ENCODE results near the gene SYNDIG1L. TPM values are rescaled to one million over a fixed set of nuclear protein-coding genes. Genes with fewer than 3 reads are reported as not detected.

Gene SYNDIG1L
- total and polyA plus RNA-seq, 2 of the 13 experiments (the other 11 are each of a cell fraction or from before 2014, with no cell fraction given), result 0.04 TPM; not detected in 1

DNA sequence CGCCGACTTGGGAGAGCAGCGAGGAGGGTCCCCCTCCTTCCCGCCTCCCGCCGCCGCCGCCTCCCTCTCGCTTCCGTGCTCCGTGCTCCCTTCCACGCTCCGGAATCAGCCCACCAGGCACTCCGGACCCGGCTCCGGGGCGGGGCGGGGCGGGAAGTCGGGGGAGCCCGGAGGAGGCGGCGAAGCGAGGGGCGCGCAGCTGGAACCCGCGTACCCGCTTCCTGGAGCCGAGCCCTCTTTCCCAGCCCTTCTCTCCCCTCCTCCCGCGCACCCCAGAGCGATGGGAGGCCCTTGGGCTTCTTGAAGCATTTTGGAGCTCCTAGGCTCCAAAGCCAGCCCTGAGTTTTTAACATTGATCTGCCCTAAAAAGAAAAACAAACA is at the start of gene SYNDIG1L (continued):
- TF ChIP-seq, protein P1, sequence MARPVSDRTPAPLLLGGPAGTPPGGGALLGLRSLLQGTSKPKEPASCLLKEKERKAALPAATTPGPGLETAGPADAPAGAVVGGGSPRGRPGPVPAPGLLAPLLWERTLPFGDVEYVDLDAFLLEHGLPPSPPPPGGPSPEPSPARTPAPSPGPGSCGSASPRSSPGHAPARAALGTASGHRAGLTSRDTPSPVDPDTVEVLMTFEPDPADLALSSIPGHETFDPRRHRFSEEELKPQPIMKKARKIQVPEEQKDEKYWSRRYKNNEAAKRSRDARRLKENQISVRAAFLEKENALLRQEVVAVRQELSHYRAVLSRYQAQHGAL (CRISPR knock-in tag; IDR thresholded peaks at IDR 0.05; ENCODE audit: not compliant biosample characterization), result no peak
- TF ChIP-seq, protein P2, sequence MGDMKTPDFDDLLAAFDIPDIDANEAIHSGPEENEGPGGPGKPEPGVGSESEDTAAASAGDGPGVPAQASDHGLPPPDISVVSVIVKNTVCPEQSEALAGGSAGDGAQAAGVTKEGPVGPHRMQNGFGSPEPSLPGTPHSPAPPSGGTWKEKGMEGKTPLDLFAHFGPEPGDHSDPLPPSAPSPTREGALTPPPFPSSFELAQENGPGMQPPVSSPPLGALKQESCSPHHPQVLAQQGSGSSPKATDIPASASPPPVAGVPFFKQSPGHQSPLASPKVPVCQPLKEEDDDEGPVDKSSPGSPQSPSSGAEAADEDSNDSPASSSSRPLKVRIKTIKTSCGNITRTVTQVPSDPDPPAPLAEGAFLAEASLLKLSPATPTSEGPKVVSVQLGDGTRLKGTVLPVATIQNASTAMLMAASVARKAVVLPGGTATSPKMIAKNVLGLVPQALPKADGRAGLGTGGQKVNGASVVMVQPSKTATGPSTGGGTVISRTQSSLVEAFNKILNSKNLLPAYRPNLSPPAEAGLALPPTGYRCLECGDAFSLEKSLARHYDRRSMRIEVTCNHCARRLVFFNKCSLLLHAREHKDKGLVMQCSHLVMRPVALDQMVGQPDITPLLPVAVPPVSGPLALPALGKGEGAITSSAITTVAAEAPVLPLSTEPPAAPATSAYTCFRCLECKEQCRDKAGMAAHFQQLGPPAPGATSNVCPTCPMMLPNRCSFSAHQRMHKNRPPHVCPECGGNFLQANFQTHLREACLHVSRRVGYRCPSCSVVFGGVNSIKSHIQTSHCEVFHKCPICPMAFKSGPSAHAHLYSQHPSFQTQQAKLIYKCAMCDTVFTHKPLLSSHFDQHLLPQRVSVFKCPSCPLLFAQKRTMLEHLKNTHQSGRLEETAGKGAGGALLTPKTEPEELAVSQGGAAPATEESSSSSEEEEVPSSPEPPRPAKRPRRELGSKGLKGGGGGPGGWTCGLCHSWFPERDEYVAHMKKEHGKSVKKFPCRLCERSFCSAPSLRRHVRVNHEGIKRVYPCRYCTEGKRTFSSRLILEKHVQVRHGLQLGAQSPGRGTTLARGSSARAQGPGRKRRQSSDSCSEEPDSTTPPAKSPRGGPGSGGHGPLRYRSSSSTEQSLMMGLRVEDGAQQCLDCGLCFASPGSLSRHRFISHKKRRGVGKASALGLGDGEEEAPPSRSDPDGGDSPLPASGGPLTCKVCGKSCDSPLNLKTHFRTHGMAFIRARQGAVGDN (CRISPR knock-in tag; IDR thresholded peaks at IDR 0.05), result peak; percentile 5; the same call in 1 of the 2 replicates

DNA sequence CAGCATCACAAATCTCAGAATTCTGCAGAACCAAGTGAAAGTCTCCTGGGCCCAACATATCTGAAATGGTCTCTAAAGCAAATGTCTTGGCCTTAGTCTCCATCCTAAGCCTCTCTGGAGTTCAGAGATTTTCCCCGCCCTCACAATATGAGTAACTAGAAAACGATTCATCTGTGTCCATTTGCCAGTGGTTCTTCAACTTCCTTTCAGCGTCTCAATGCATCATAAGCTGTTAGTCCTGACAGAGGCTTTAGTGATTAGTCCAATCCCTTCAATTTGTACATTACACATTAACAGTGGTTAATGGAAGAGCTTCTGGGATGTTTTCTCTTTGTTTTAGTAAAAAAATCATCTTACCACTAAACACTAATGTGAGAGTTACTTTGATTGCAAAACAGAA is 49.7 kb upstream of the SYNDIG1L start:
- Histone ChIP-seq H3K4me3 (replicated peaks in 1 of 3; ENCODE audit: insufficient read depth in 1 of 3, low read depth in 2 of 3, low read length in 3 of 3) (no peak overlapping the region), H3K27ac (ENCODE audit: extremely low read length, insufficient read depth, low read length) (no peak overlapping the region), H3K4me1 (ENCODE audit: insufficient read depth, low read length) (no peaks in the 10 kb centered on the region), H3K4me2 (ENCODE audit: low read depth, low read length) (no peak overlapping the region), H3K27me3 (ENCODE audit: control insufficient read depth in 1 of 2, insufficient read depth in 2 of 2, low read length in 2 of 2) (no peaks in the 10 kb centered on the region), H3K79me2 (ENCODE audit: insufficient read depth, low read length) (no peaks in the 10 kb centered on the region), H2AFZ (ENCODE audit: low read length) (no peak overlapping the region), H3K36me3 (replicated peaks in 1 of 2; ENCODE audit: control insufficient read depth in 1 of 2, insufficient read depth in 2 of 2, low read length in 2 of 2) (peaks cover 11 to 55% of the 10 kb centered on the region in 2 experiments), H3K9me3 (ENCODE audit: low read length) (no peaks in the 10 kb centered on the region), H4K20me1 (ENCODE audit: insufficient read depth, low read length) (no peaks in the 10 kb centered on the region), H3K9ac (ENCODE audit: insufficient read depth, low read depth, low read length) (no peak overlapping the region)
- TF ChIP-seq PTBP1 (IDR thresholded peaks at IDR 0.05; ENCODE audit: low read depth, low read length, poor library complexity, severe bottlenecking), result no peak
- no peak for TF ChIP-seq ZNF468 (CRISPR knock-in tag; IDR thresholded peaks at IDR 0.05)
- TF ChIP-seq ZNF816 (CRISPR knock-in tag; IDR thresholded peaks at IDR 0.05; ENCODE audit: borderline replicate concordance), result no peak
- TF ChIP-seq, protein P3, sequence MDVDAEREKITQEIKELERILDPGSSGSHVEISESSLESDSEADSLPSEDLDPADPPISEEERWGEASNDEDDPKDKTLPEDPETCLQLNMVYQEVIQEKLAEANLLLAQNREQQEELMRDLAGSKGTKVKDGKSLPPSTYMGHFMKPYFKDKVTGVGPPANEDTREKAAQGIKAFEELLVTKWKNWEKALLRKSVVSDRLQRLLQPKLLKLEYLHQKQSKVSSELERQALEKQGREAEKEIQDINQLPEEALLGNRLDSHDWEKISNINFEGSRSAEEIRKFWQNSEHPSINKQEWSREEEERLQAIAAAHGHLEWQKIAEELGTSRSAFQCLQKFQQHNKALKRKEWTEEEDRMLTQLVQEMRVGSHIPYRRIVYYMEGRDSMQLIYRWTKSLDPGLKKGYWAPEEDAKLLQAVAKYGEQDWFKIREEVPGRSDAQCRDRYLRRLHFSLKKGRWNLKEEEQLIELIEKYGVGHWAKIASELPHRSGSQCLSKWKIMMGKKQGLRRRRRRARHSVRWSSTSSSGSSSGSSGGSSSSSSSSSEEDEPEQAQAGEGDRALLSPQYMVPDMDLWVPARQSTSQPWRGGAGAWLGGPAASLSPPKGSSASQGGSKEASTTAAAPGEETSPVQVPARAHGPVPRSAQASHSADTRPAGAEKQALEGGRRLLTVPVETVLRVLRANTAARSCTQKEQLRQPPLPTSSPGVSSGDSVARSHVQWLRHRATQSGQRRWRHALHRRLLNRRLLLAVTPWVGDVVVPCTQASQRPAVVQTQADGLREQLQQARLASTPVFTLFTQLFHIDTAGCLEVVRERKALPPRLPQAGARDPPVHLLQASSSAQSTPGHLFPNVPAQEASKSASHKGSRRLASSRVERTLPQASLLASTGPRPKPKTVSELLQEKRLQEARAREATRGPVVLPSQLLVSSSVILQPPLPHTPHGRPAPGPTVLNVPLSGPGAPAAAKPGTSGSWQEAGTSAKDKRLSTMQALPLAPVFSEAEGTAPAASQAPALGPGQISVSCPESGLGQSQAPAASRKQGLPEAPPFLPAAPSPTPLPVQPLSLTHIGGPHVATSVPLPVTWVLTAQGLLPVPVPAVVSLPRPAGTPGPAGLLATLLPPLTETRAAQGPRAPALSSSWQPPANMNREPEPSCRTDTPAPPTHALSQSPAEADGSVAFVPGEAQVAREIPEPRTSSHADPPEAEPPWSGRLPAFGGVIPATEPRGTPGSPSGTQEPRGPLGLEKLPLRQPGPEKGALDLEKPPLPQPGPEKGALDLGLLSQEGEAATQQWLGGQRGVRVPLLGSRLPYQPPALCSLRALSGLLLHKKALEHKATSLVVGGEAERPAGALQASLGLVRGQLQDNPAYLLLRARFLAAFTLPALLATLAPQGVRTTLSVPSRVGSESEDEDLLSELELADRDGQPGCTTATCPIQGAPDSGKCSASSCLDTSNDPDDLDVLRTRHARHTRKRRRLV (CRISPR knock-in tag; IDR thresholded peaks at IDR 0.05), result no peak
- DNase-seq (ENCODE audit: low spot score) (no peak), ATAC-seq (no peak), FAIRE-seq (no peak)
- BruUV-seq (replicated peaks), result no TSS peak
- intact Hi-C loops (cut with micrococcal nuclease; ENCODE audit: unreplicated experiment), result no loop called here
- ChIA-PET CTCF (ENCODE audit: low intra/inter-chr PET ratio, low total read pairs) (no interaction called here), POLR2A (no interaction called here)
- in situ Hi-C loops (cut with HindIII; ENCODE audit: extremely low pct_ligation_motif_present, low pct_unique_long_range_greater_than_20kb), result loop anchor here (5.0 kb wide), 1 partner anchor 113 kb away; no protein-coding TSS in a partner anchor
- WGBS (ENCODE audit: low lambda C conversion rate), result 74% methylated on average over 3 of the region's 3 CpGs
